Fibroblast of mammary gland (primary cell): ENCODE data around the gene PDGFRA.

ENCODE experiments used
- DNase-seq: peaks from one replicate; pipeline ENCODE4 v3.0.0-alpha.2; 2010; ENCODE audit warnings: low read depth
- H3K4me3 ChIP-seq: 2 replicates; pipeline ENCODE4 v1.5.1; 2011; ENCODE audit warnings: low read depth, mild to moderate bottlenecking, low read length, moderate library complexity; ENCODE audit not compliant: control insufficient read depth
- CTCF ChIP-seq: conservative IDR thresholded peaks from 2 replicates; pipeline ENCODE4 v1.5.1; 2011; ENCODE audit warnings: low read depth, low read length, inconsistent platforms; ENCODE audit not compliant: control insufficient read depth, insufficient read depth

PDGFRA gene

DNA sequence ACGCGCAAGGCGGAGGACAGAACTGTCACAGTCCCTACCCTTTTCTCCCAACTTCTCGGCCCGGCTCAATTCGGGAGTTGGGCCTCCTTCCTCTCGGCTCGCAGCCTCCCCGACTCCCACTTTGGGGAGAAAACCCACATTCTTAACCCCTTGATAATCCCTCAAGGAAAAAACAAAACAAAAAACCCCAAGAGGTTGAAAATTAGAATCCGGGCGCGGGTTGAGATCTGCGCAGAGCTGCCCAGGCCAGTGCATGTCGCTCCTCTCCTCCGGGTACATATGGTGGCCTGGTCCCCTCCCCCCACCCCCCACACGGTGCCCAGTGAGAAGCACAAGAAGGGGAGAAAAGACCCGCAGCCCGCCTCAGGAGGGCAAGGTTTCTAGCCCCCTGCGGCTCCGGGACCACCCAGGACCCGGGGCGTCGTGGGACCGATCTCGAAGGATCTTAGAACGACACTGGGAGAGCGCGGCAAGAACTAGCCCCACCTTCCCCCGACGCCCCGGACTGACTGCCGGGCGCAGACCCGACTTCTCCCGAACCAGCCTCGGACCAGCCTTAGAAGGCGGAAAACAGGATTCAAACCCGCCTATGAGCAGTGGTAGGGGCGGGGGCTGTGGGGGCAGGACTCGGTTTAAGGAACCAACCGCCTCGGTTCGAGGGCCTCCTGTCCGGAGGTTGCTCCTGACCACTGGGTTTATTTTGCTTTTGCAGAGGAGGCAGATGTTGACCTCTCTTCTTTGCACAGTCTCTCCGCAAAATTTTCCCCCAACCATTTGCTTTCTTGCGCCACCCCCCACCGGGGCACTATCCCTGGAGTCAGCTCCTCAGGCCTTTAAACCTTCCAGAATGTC lies 2.5 kb upstream of the PDGFRA start:
- peak; percentile 90 for DNase-seq
- TF ChIP-seq CTCF = no peak
- H3K4me3 ChIP-seq = peak overlapping the region; percentile 95

DNA sequence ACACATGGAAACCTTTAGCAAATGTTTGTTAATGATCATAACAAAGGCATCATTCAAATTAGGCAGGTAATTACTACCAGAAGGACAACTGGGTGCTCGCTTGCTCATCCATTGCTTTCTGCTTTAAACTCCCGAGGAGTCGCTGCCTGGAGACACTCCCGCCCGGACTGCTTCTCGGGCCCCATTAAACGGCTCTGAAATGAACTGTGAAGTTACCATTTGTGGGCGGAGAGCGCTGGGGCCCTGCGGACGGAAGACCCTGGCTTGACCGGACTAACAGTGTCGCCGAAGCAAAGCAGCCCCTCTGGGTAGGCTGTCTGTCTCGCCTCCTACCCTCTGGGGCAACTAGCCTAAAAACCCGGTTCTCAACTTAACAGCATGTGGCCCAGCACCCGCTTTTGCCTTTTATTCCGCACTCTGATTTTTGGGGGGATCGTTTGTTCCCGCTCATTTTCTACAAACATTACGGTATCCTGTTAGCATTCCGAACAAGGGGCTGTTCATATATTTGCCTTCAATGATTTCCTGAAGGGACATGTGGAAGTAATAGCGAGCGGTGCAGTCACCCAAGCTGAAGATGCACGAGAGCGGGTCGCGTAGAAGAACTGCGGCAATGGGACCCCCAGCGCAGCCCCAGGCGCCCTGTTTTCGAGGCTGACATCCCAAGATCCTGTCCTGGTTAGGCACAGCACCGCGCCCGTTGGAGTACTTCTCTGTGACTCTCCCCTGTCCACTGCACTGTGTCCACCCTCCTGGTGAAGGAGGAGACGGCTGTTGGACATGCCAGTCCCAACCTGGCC lies 1.6 kb upstream of the PDGFRA start:
- TF ChIP-seq CTCF = no peak
- DNase-seq = peak; percentile 82
- peak overlapping the region; percentile 95 for H3K4me3 ChIP-seq

- H3K4me3 ChIP-seq = peak overlapping the region; percentile 95
- DNase-seq = peak; percentile 84
- TF ChIP-seq CTCF = peak; percentile 94
Observed at GRCh38 chr4:54228056-54228527, 1.0 kb upstream of the PDGFRA start.

DNA sequence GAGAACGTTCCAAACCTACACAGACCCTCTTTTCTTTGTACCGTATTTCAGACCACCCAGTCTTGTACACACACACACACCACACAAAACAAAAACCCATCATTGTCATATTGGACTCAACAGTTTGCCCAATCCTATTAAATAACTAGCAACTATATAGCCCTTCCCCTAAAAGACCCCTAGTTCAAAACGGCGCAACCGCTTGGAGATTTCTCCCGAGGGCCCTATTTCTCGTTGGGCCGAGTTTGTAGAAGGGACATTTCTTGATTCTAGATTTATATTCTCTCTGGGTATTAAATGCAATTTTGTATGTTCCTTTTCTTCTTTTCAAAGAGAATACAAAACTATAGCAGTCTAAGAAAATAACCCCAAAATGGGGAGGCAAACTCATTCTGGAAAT lies 547 bp upstream of the PDGFRA start:
- no peak for DNase-seq
- peak overlapping the region; percentile 95 for H3K4me3 ChIP-seq
- no peak for TF ChIP-seq CTCF

DNA sequence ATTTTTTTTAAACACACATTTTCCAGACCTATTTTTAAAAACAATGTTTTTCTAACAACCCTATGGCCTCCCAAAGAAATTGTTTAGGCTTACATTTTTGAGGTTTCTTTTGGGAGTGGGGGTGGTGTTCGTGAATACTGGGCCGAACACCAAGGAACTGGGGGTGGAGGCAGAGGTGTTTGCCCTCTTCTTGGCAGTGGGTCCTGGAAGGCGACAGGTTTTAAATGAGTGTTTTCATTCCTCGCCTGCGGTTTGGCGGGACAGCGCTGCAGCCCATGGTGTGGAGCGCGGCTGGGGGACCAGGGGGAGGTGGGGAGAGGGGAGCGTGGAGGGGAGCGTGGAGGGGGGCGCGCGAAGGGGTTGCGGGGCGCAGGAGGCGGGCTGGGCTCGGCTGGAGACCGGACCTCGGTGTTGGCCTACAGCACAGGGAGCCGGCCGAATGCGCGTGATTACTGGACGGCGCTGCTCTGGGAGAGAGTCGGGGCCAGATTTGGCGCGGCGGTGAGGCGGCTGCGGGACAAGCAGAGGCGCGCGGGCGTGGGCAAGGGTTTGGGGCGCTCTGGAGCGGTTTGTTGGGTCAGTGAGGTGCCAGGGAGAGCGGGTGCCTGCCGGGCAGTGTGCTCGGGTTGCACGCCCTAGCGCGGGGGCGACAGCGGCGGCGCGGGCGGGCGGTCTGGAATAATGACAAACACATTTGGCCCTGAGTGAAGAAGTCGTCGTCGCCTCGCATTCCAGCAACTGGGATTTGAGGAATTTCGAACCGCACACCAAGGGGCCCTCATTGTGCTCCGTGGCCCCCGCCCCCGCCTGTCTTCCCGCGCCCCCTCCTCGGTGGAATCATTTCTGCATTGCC lies 764 bp downstream of the PDGFRA start:
- no peak for TF ChIP-seq CTCF
- DNase-seq = peak; percentile 30
- H3K4me3 ChIP-seq = peak overlapping the region; percentile 95
